BE2C (cell line): ENCODE data around the gene BEST1.

Experiments
- DNase-seq: peaks from one replicate; pipeline ENCODE4 v3.0.0-alpha.2; 2020
- H3K27me3 ChIP-seq: fragments of 250-450 bp; sonication (Bioruptor Pico); 2 replicates; pipeline ENCODE4 v1.5.1; 2020; ENCODE audit warnings: mild to moderate bottlenecking
- H3K36me3 ChIP-seq: fragments of 250-450 bp; sonication (Bioruptor Pico); 2 replicates; pipeline ENCODE4 v1.5.1; 2020; ENCODE audit warnings: mild to moderate bottlenecking
- H3K4me1 ChIP-seq: fragments of 250-450 bp; sonication (Bioruptor Pico); 2 replicates; pipeline ENCODE4 v1.5.1; 2020
- H3K4me3 ChIP-seq: 2 replicates; pipeline ENCODE4 v1.5.1; 2011; ENCODE audit warnings: low read depth, low read length
- H3K9me3 ChIP-seq: fragments of 250-450 bp; sonication (Bioruptor Pico); 2 replicates; pipeline ENCODE4 v1.5.1; 2020
- CTCF ChIP-seq: IDR thresholded peaks from 2 replicates; pipeline ENCODE4 v1.5.1; 2012; ENCODE audit warnings: mild to moderate bottlenecking, low read depth, low read length

The BEST1 gene

GRCh38 chr11:61918938-61919704 lies 31.0 kb upstream of the BEST1 start:
- no peak for TF ChIP-seq CTCF
- no peak for DNase-seq
- Histone ChIP-seq H3K4me1 (peaks cover 14% of the 10 kb centered on the region), H3K4me3 (no peak overlapping the region), H3K27me3 (no peaks in the 10 kb centered on the region), H3K9me3 (no peaks in the 10 kb centered on the region), H3K36me3 (no peaks in the 10 kb centered on the region)

- Histone ChIP-seq H3K4me3 (no peak overlapping the region), H3K36me3 (no peaks in the 10 kb centered on the region), H3K27me3 (no peaks in the 10 kb centered on the region), H3K9me3 (no peaks in the 10 kb centered on the region), H3K4me1 (peaks cover 14% of the 10 kb centered on the region)
- no peak for DNase-seq
- TF ChIP-seq CTCF = no peak
These were observed 30.2 kb upstream of the BEST1 start for GRCh38 chr11:61919705-61920631.

GRCh38 chr11:61921446-61921845 lies 28.7 kb upstream of the BEST1 start:
- TF ChIP-seq CTCF = no peak
- Histone ChIP-seq H3K4me3 (no peak overlapping the region), H3K36me3 (no peaks in the 10 kb centered on the region), H3K4me1 (peaks cover 14% of the 10 kb centered on the region), H3K9me3 (no peaks in the 10 kb centered on the region), H3K27me3 (no peaks in the 10 kb centered on the region)
- DNase-seq = no peak

GRCh38 chr11:61922539-61922938 lies 27.6 kb upstream of the BEST1 start:
- DNase-seq = peak; percentile 82
- no peak overlapping the region for H3K4me3 ChIP-seq
- H3K36me3 ChIP-seq = no peaks in the 10 kb centered on the region
- H3K27me3 ChIP-seq = no peaks in the 10 kb centered on the region
- no peaks in the 10 kb centered on the region for H3K9me3 ChIP-seq
- TF ChIP-seq CTCF = no peak
- H3K4me1 ChIP-seq = peaks cover 14% of the 10 kb centered on the region

- peak; percentile 60 for DNase-seq
- no peaks in the 10 kb centered on the region for H3K36me3 ChIP-seq
- no peak overlapping the region for H3K4me3 ChIP-seq
- H3K9me3 ChIP-seq = no peaks in the 10 kb centered on the region
- no peak for TF ChIP-seq CTCF
- H3K4me1 ChIP-seq = peaks cover 14% of the 10 kb centered on the region
- no peaks in the 10 kb centered on the region for H3K27me3 ChIP-seq
These were observed 26.7 kb upstream of the BEST1 start for GRCh38 chr11:61923166-61924063.
